ENCODE results near the gene F7.

- TF ChIP-seq CTCF (IDR thresholded peaks at IDR 0.05), result no peak
- TF ChIP-seq EZH2 (IDR thresholded peaks at IDR 0.05; ENCODE audit: borderline replicate concordance, insufficient read depth, low read depth, low read length, poor library complexity, severe bottlenecking), result no peak
Measured at GRCh38 chr13:113138792-113139551, 33.4 kb downstream of the F7 start.

Measured in B cell (primary cell).